ENCODE measurements around the gene ARHGEF4. TPM values are rescaled to one million over a fixed set of nuclear protein-coding genes. Genes with fewer than 3 reads are reported as not detected.

The ARHGEF4 gene
- total RNA-seq, 1 experiment from 2014 or later: 26.6 TPM

GRCh38 chr2:130977461-130978050 lies 140.8 kb downstream of the ARHGEF4 start:
- no peak overlapping the region for H2AFZ ChIP-seq (ENCODE audit: low read depth, low read length, poor library complexity, severe bottlenecking)
- RAD21 ChIA-PET (ENCODE audit: low non-redundant PET in 1 of 2, low total read pairs in 2 of 2, uncharacterized antibody in 2 of 2, unreplicated experiment in 2 of 2): no interaction called here
- no peak overlapping the region for H3K4me2 ChIP-seq (ENCODE audit: low read length)
- BruUV-seq (replicated peaks): no TSS peak
- H3K36me3 ChIP-seq (ENCODE audit: control insufficient read depth in 1 of 2, insufficient read depth in 2 of 2, low read length in 2 of 2): no peaks in the 10 kb centered on the region
- no peaks in the 10 kb centered on the region for H4K20me1 ChIP-seq (ENCODE audit: insufficient read depth)
- no peak overlapping the region for H3K4me3 ChIP-seq (replicated peaks in 1 of 2; ENCODE audit: low read depth in 1 of 2, low read length in 2 of 2)
- CTCF ChIA-PET: no interaction called here
- H3K9me3 ChIP-seq (ENCODE audit: control insufficient read depth in 1 of 2, insufficient read depth in 1 of 2, low read depth in 1 of 2, low read length in 2 of 2): peaks cover 4 to 16% of the 10 kb centered on the region in 2 experiments; a peak in 2 of 4 replicates
- H3K9ac ChIP-seq (ENCODE audit: low read length): no peak overlapping the region
- intact Hi-C loops (cut with micrococcal nuclease): no loop called here
- TF ChIP-seq, protein P1, sequence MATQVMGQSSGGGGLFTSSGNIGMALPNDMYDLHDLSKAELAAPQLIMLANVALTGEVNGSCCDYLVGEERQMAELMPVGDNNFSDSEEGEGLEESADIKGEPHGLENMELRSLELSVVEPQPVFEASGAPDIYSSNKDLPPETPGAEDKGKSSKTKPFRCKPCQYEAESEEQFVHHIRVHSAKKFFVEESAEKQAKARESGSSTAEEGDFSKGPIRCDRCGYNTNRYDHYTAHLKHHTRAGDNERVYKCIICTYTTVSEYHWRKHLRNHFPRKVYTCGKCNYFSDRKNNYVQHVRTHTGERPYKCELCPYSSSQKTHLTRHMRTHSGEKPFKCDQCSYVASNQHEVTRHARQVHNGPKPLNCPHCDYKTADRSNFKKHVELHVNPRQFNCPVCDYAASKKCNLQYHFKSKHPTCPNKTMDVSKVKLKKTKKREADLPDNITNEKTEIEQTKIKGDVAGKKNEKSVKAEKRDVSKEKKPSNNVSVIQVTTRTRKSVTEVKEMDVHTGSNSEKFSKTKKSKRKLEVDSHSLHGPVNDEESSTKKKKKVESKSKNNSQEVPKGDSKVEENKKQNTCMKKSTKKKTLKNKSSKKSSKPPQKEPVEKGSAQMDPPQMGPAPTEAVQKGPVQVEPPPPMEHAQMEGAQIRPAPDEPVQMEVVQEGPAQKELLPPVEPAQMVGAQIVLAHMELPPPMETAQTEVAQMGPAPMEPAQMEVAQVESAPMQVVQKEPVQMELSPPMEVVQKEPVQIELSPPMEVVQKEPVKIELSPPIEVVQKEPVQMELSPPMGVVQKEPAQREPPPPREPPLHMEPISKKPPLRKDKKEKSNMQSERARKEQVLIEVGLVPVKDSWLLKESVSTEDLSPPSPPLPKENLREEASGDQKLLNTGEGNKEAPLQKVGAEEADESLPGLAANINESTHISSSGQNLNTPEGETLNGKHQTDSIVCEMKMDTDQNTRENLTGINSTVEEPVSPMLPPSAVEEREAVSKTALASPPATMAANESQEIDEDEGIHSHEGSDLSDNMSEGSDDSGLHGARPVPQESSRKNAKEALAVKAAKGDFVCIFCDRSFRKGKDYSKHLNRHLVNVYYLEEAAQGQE (IDR thresholded peaks at IDR 0.05; ENCODE audit: low read depth): no peak
- TF ChIP-seq ZNF274 (IDR thresholded peaks at IDR 0.05; ENCODE audit: low read depth, low read length) (no peak), CBX3 (IDR thresholded peaks at IDR 0.05; ENCODE audit: low read depth) (no peak), FOSL1 (IDR thresholded peaks at IDR 0.05; ENCODE audit: low read depth) (no peak), POLR2AphosphoS5 (IDR thresholded peaks at IDR 0.05; ENCODE audit: low read depth, low read length) (no peak), YY1 (IDR thresholded peaks at IDR 0.05; ENCODE audit: extremely low read depth, insufficient replicate concordance, low read depth, low read length) (no peak), ZBTB33 (IDR thresholded peaks at IDR 0.05; ENCODE audit: extremely low read depth, insufficient replicate concordance, low read length) (no peak), EGR1 (IDR thresholded peaks at IDR 0.05; ENCODE audit: low read depth) (no peak)
- DNase-seq (ENCODE audit: low read depth, low spot score) (no peak), ATAC-seq (no peak)
- H3K27ac ChIP-seq (ENCODE audit: low read depth, low read length): no peak overlapping the region
- H3K79me2 ChIP-seq (ENCODE audit: insufficient read depth, low read length): no peaks in the 10 kb centered on the region
- no peaks in the 10 kb centered on the region for H3K27me3 ChIP-seq (ENCODE audit: insufficient read depth, low read length)
- H3K4me1 ChIP-seq (ENCODE audit: control insufficient read depth in 1 of 2, insufficient read depth in 2 of 2, low read length in 2 of 2): peaks cover 0 to 6% of the 10 kb centered on the region in 2 experiments; a peak in 1 of 4 replicates
- POLR2A ChIA-PET: no interaction called here
- no peaks in the 10 kb centered on the region for H3K9me2 ChIP-seq (ENCODE audit: insufficient read depth)

Measured in HCT116 (cell line).